ENCODE measurements around the gene ELOVL6. TPM values are rescaled to one million over a fixed set of nuclear protein-coding genes. Genes with fewer than 3 reads are reported as not detected.

The ELOVL6 gene
- total and polyA plus RNA-seq, 4 donors, result 19.5 to 38.8 (median 37.5) TPM

DNA sequence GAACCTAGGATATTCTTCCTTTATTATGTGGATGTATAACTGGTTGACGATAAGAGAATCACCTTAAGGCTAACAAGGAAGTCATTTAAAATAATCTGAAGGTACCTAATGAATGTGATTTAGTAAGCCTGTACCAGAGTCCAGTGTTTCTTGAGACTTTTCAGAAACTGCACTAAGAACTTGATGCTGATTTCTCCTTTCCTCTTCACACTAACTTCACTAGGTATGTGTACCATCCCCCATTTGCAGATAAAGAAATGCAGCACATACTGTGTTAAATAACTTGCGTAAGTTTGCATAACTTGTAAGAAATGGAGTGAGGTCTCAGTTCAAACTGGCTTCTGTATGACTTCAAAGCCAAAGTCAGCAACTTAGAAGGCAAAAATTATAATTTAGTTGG, 63.3 kb downstream of the ELOVL6 start:
- TF ChIP-seq FOXA2 (IDR thresholded peaks at IDR 0.05) (no peak), SP1 (IDR thresholded peaks at IDR 0.05) (no peak), YY1 (IDR thresholded peaks at IDR 0.05) (no peak), JUND (IDR thresholded peaks at IDR 0.05) (no peak)
- no peak overlapping the region for H3K9ac ChIP-seq (ENCODE audit: low read depth in 1 of 2, low read length in 2 of 2)
- H3K9me3 ChIP-seq (ENCODE audit: control insufficient read depth in 4 of 4, low read length in 3 of 4), result no peaks in the 10 kb centered on the region
- H3K27me3 ChIP-seq (ENCODE audit: control insufficient read depth in 4 of 4, insufficient read depth in 4 of 4, low read length in 3 of 4), result no peaks in the 10 kb centered on the region
- WGBS, result 93% methylated on average over 2 of the region's 2 CpGs
- H3K36me3 ChIP-seq (ENCODE audit: control insufficient read depth in 4 of 4, insufficient read depth in 3 of 4, low read depth in 1 of 4, low read length in 3 of 4), result no peaks in the 10 kb centered on the region
- no peak overlapping the region for H3K4me3 ChIP-seq (ENCODE audit: low read depth in 1 of 3, low read length in 3 of 3)
- H3K4me1 ChIP-seq (ENCODE audit: control insufficient read depth in 4 of 4, insufficient read depth in 4 of 4, low read length in 3 of 4), result peaks cover 6 to 22% (median 14%) of the 10 kb centered on the region in 4 donors
- no peak for DNase-seq (ENCODE audit: low spot score)
- no peak overlapping the region for H3K27ac ChIP-seq (ENCODE audit: low read depth in 1 of 2, low read length in 2 of 2)

- no peak for TF ChIP-seq CTCF (IDR thresholded peaks at IDR 0.05; ENCODE audit: low read depth, low read length, missing input control)
- TF ChIP-seq, protein P1, sequence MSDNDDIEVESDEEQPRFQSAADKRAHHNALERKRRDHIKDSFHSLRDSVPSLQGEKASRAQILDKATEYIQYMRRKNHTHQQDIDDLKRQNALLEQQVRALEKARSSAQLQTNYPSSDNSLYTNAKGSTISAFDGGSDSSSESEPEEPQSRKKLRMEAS (IDR thresholded peaks at IDR 0.05), result no peak
- TF ChIP-seq TAF1 (conservative IDR thresholded peaks at IDR 0.05), result no peak
- no peak for TF ChIP-seq HNF4A (conservative IDR thresholded peaks at IDR 0.05)
- TF ChIP-seq ATF3 (IDR thresholded peaks at IDR 0.05), result no peak
- TF ChIP-seq, protein P2, sequence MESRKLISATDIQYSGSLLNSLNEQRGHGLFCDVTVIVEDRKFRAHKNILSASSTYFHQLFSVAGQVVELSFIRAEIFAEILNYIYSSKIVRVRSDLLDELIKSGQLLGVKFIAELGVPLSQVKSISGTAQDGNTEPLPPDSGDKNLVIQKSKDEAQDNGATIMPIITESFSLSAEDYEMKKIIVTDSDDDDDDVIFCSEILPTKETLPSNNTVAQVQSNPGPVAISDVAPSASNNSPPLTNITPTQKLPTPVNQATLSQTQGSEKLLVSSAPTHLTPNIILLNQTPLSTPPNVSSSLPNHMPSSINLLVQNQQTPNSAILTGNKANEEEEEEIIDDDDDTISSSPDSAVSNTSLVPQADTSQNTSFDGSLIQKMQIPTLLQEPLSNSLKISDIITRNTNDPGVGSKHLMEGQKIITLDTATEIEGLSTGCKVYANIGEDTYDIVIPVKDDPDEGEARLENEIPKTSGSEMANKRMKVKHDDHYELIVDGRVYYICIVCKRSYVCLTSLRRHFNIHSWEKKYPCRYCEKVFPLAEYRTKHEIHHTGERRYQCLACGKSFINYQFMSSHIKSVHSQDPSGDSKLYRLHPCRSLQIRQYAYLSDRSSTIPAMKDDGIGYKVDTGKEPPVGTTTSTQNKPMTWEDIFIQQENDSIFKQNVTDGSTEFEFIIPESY (IDR thresholded peaks at IDR 0.05), result no peak
- no peak for TF ChIP-seq EGR1 (IDR thresholded peaks at IDR 0.05; ENCODE audit: low read depth in 2 of 2)
- TF ChIP-seq SP1 (IDR thresholded peaks at IDR 0.05), result no peak
- TF ChIP-seq RAD21 (IDR thresholded peaks at IDR 0.05), result no peak
- TF ChIP-seq FOXA1 (IDR thresholded peaks at IDR 0.05), result no peak
- no peak for TF ChIP-seq GABPA (IDR thresholded peaks at IDR 0.05 in 1 of 2, conservative IDR thresholded peaks at IDR 0.05 in 1 of 2)
Observed at GRCh38 chr4:110134269-110134869, 64.0 kb downstream of the ELOVL6 start.

More at GRCh38 chr4:110134269-110134869, 64.0 kb downstream of the ELOVL6 start:
- Histone ChIP-seq H3K9me3 (ENCODE audit: control insufficient read depth in 4 of 4, low read length in 3 of 4) (no peaks in the 10 kb centered on the region), H3K27me3 (ENCODE audit: control insufficient read depth in 4 of 4, insufficient read depth in 4 of 4, low read length in 3 of 4) (no peaks in the 10 kb centered on the region), H3K9ac (ENCODE audit: low read depth in 1 of 2, low read length in 2 of 2) (no peak overlapping the region), H3K36me3 (ENCODE audit: control insufficient read depth in 4 of 4, insufficient read depth in 3 of 4, low read depth in 1 of 4, low read length in 3 of 4) (no peaks in the 10 kb centered on the region), H3K4me1 (ENCODE audit: control insufficient read depth in 4 of 4, insufficient read depth in 4 of 4, low read length in 3 of 4) (peaks cover 6 to 15% (median 10%) of the 10 kb centered on the region in 4 donors), H3K27ac (ENCODE audit: low read depth in 1 of 2, low read length in 2 of 2) (no peak overlapping the region), H3K4me3 (ENCODE audit: low read depth in 1 of 3, low read length in 3 of 3) (no peak overlapping the region)
- no peak for DNase-seq (ENCODE audit: low spot score)
- 93% methylated on average over 3 of the region's 3 CpGs for WGBS
